NT2/D1 (cell line): Measurements from ENCODE around the gene SLC10A1.

Experiments used
- SUZ12 ChIP-seq: IDR thresholded peaks from 2 replicates; pipeline ENCODE4 v1.6.1; 2011; ENCODE audit not compliant: insufficient read length, insufficient read depth; ENCODE audit errors: extremely low read depth
- YY1 ChIP-seq: IDR thresholded peaks from 2 replicates; pipeline ENCODE4 v1.6.1; 2011; ENCODE audit not compliant: insufficient read length, insufficient read depth
- ZNF274 ChIP-seq: IDR thresholded peaks from 2 replicates; pipeline ENCODE4 v1.6.1; 2011; ENCODE audit warnings: mild to moderate bottlenecking, low read depth, low read length

DNA sequence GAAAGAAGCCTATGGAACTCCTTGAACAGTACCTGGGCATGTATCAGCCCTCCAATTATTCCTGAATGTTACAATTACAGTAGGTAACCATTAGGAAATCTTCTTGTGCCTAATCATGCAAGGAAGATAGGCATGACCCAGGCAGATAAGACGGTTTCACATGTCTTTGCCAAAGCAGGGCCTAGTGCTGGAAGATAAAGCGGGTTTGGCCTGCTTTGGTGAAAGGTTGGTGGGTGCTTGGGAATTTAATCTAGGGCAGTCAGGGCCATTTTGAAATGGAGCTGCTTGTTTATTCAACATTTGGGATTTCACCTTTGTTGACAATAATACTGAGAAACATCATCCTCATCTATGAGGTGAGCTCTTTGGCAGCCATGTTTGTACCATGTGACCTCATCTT lies 42.6 kb downstream of the SLC10A1 start:
- no peak for TF ChIP-seq YY1
- TF ChIP-seq ZNF274 = no peak
- TF ChIP-seq SUZ12 = no peak
